ENCODE measurements around the gene PGM5.

Gene PGM5

DNA sequence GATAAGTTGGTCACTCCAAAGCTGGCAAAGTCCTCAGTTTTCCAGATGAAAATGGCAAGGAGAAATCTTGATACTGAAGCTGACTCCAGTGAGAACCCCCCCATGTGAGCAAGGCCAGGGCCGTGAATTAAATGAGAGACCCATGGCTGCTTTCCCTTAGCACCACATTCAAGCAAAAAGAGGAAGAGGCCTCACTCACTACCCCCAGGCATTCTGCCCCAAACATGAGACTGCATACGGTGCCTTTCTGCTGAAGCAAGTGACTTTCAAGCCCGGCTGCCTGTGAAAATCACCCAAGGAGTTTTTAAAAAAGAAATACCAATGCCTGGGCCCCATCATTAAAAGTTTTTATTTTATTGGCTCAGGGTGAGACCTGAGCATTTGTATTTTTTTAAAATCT, 117.4 kb downstream of the PGM5 start:
- TF ChIP-seq, protein P1, sequence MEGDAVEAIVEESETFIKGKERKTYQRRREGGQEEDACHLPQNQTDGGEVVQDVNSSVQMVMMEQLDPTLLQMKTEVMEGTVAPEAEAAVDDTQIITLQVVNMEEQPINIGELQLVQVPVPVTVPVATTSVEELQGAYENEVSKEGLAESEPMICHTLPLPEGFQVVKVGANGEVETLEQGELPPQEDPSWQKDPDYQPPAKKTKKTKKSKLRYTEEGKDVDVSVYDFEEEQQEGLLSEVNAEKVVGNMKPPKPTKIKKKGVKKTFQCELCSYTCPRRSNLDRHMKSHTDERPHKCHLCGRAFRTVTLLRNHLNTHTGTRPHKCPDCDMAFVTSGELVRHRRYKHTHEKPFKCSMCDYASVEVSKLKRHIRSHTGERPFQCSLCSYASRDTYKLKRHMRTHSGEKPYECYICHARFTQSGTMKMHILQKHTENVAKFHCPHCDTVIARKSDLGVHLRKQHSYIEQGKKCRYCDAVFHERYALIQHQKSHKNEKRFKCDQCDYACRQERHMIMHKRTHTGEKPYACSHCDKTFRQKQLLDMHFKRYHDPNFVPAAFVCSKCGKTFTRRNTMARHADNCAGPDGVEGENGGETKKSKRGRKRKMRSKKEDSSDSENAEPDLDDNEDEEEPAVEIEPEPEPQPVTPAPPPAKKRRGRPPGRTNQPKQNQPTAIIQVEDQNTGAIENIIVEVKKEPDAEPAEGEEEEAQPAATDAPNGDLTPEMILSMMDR (IDR thresholded peaks at IDR 0.05; ENCODE audit: low read depth, low read length), result no peak
- TF ChIP-seq EZH2phosphoT487 (IDR thresholded peaks at IDR 0.05; ENCODE audit: low read depth), result no peak
- H3K27ac ChIP-seq (ENCODE audit: low read length), result no peak overlapping the region
- peaks cover 6% of the 10 kb centered on the region; the same call in 1 of the 2 replicates for H3K27me3 ChIP-seq (ENCODE audit: low read depth, low read length)
- H3K36me3 ChIP-seq (replicated peaks; ENCODE audit: low read depth, low read length), result no peaks in the 10 kb centered on the region
- peaks cover 17% of the 10 kb centered on the region for H3K4me1 ChIP-seq (ENCODE audit: low read length)
- no peaks in the 10 kb centered on the region for H3K9me3 ChIP-seq (ENCODE audit: insufficient read depth, low read length)
- H3K9ac ChIP-seq (ENCODE audit: low read length), result no peak overlapping the region
- no peaks in the 10 kb centered on the region for H4K20me1 ChIP-seq (ENCODE audit: insufficient read depth, low read length)
- H3K79me2 ChIP-seq (ENCODE audit: low read length), result no peaks in the 10 kb centered on the region
- 0 out of 2 replicates have a peak overlapping the region, but pooled peaks have one; percentile 24 for H3K4me2 ChIP-seq (ENCODE audit: low read length)
- H2AFZ ChIP-seq (ENCODE audit: low read depth, low read length), result peak overlapping the region; percentile 61; the same call in 1 of the 2 replicates
- H3K4me3 ChIP-seq (ENCODE audit: low read length), result no peak overlapping the region

DNA sequence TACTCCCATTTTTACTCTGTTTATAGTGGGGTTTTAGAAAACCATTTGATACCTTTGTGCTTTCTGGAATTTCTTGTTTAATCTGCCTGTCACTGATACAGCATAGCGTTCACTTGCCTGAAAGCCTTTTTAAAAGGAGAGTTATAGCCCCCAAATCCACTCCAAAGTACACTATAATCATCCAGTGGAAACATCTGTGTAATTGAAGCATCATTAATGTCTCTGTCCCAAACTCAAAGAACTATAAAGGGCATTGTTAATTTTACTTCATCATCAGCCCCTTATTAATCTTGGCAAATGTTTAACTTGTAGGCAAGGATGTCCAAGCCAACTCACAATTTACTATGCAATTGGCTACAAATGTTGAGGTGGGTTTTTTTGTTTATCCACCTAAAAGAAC, 120.0 kb downstream of the PGM5 start:
- H3K4me3 ChIP-seq (ENCODE audit: low read length), result no peak overlapping the region
- H3K4me1 ChIP-seq (ENCODE audit: low read length), result peaks cover 17% of the 10 kb centered on the region
- no peaks in the 10 kb centered on the region for H3K79me2 ChIP-seq (ENCODE audit: low read length)
- H3K4me2 ChIP-seq (ENCODE audit: low read length), result no peak overlapping the region
- H3K9ac ChIP-seq (ENCODE audit: low read length), result no peak overlapping the region
- no peak overlapping the region for H2AFZ ChIP-seq (ENCODE audit: low read depth, low read length)
- no peaks in the 10 kb centered on the region for H3K36me3 ChIP-seq (replicated peaks; ENCODE audit: low read depth, low read length)
- TF ChIP-seq, protein P1 (IDR thresholded peaks at IDR 0.05; ENCODE audit: low read depth, low read length), result no peak
- no peak for TF ChIP-seq EZH2phosphoT487 (IDR thresholded peaks at IDR 0.05; ENCODE audit: low read depth)
- H3K27ac ChIP-seq (ENCODE audit: low read length), result no peak overlapping the region
- peaks cover 6% of the 10 kb centered on the region; the same call in 1 of the 2 replicates for H3K27me3 ChIP-seq (ENCODE audit: low read depth, low read length)
- no peaks in the 10 kb centered on the region for H3K9me3 ChIP-seq (ENCODE audit: insufficient read depth, low read length)
- H4K20me1 ChIP-seq (ENCODE audit: insufficient read depth, low read length), result no peaks in the 10 kb centered on the region

DNA sequence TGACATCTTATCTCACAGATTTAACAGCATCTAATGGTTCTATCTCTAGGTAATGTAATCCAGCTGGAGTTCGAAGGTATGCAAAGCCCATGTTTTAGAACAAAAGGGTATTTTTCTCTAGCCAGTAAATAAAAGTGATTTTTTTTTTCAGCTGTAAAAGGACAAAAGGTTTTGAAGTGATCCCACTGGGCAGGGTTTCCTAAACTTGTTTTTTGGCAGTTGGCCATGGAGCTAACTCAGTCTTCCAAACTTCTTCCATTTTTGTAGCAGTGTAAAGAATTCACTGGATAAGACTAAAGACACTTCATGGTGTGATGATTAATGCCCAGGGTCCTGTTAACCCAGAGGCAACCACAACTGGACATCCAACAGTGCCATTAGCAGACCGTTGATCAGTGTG, 120.4 kb downstream of the PGM5 start:
- no peak overlapping the region for H3K4me3 ChIP-seq (ENCODE audit: low read length)
- H4K20me1 ChIP-seq (ENCODE audit: insufficient read depth, low read length), result no peaks in the 10 kb centered on the region
- no peak overlapping the region for H3K9ac ChIP-seq (ENCODE audit: low read length)
- H3K27me3 ChIP-seq (ENCODE audit: low read depth, low read length), result peaks cover 6% of the 10 kb centered on the region; the same call in 1 of the 2 replicates
- peaks cover 16% of the 10 kb centered on the region for H3K4me1 ChIP-seq (ENCODE audit: low read length)
- no peaks in the 10 kb centered on the region for H3K36me3 ChIP-seq (replicated peaks; ENCODE audit: low read depth, low read length)
- no peaks in the 10 kb centered on the region for H3K79me2 ChIP-seq (ENCODE audit: low read length)
- no peaks in the 10 kb centered on the region for H3K9me3 ChIP-seq (ENCODE audit: insufficient read depth, low read length)
- TF ChIP-seq EZH2phosphoT487 (IDR thresholded peaks at IDR 0.05; ENCODE audit: low read depth), result no peak
- TF ChIP-seq, protein P1 (IDR thresholded peaks at IDR 0.05; ENCODE audit: low read depth, low read length), result no peak
- no peak overlapping the region for H3K4me2 ChIP-seq (ENCODE audit: low read length)
- H3K27ac ChIP-seq (ENCODE audit: low read length), result no peak overlapping the region
- no peak overlapping the region for H2AFZ ChIP-seq (ENCODE audit: low read depth, low read length)

DNA sequence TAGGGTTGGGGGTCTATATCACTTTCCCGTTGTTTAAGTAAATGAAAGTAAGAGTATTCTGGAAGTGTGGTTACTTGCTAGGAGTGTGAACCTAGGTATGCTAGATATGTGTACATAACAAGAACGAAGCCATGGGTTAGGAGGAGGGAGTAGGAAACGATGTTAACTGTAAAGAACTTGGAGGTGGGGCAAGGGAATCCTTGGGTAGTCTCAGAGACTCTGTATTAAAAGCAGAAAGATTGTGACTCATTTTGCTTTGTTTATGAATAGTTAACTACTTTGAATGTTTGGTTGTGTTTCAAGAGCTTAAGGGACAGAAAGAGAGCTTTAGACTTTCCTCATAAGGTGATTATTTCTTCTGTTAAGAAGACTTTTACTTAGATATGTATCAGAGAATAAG, 124.4 kb downstream of the PGM5 start:
- Histone ChIP-seq H3K4me1 (ENCODE audit: low read length) (no peaks in the 10 kb centered on the region), H3K9ac (ENCODE audit: low read length) (no peak overlapping the region), H3K79me2 (ENCODE audit: low read length) (no peaks in the 10 kb centered on the region), H3K36me3 (replicated peaks; ENCODE audit: low read depth, low read length) (no peaks in the 10 kb centered on the region), H3K27me3 (ENCODE audit: low read depth, low read length) (peaks cover 6% of the 10 kb centered on the region; the same call in 1 of the 2 replicates), H3K4me2 (ENCODE audit: low read length) (no peak overlapping the region), H4K20me1 (ENCODE audit: insufficient read depth, low read length) (no peaks in the 10 kb centered on the region), H3K4me3 (ENCODE audit: low read length) (no peak overlapping the region), H3K9me3 (ENCODE audit: insufficient read depth, low read length) (0 out of 2 replicates have a peak, but pooled peaks cover 2% of the 10 kb centered on the region), H2AFZ (ENCODE audit: low read depth, low read length) (no peak overlapping the region), H3K27ac (ENCODE audit: low read length) (no peak overlapping the region)
- TF ChIP-seq EZH2phosphoT487 (IDR thresholded peaks at IDR 0.05; ENCODE audit: low read depth), result no peak
- TF ChIP-seq, protein P1 (IDR thresholded peaks at IDR 0.05; ENCODE audit: low read depth, low read length), result no peak

Data from OCI-LY3 (cell line).